Mesendoderm (in vitro differentiated cells): ENCODE data around the gene SPON1.

Experiments used
- DNase-seq: peaks from one replicate; pipeline ENCODE4 v3.0.0; 2013
- H2AK5ac ChIP-seq: 2 replicates; pipeline ENCODE4 v1.6.1; 2013; ENCODE audit warnings: low read length, inconsistent platforms
- H2BK120ac ChIP-seq: 2 replicates; pipeline ENCODE4 v1.6.1; 2013; ENCODE audit warnings: low read depth, mild to moderate bottlenecking, low read length, moderate library complexity, mixed read lengths
- H2BK15ac ChIP-seq: replicated peaks from 2 replicates; pipeline ENCODE4 v1.6.1; 2013; ENCODE audit warnings: low read depth, mild to moderate bottlenecking, moderate library complexity
- H2BK5ac ChIP-seq: 2 replicates; pipeline ENCODE4 v1.6.1; 2013; ENCODE audit warnings: low read length, inconsistent platforms
- H3K18ac ChIP-seq: 2 replicates; pipeline ENCODE4 v1.6.1; 2013; ENCODE audit warnings: mild to moderate bottlenecking, low read length, mixed read lengths
- H3K23ac ChIP-seq: one replicate; pipeline ENCODE4 v1.6.1; 2013; ENCODE audit warnings: low read length
- H3K27ac ChIP-seq: 2 replicates; pipeline ENCODE4 v1.5.1; 2013; ENCODE audit warnings: low read depth, mild to moderate bottlenecking, inconsistent platforms, low read length, moderate library complexity
- H3K27me3 ChIP-seq: 2 replicates; pipeline ENCODE4 v1.6.1; 2013; ENCODE audit warnings: low read length, control low read depth, mild to moderate bottlenecking, inconsistent platforms; ENCODE audit not compliant: insufficient read depth, poor library complexity
- H3K36me3 ChIP-seq: 2 replicates; pipeline ENCODE4 v1.6.1; 2013; ENCODE audit warnings: low read length, inconsistent platforms; ENCODE audit not compliant: control insufficient read depth, insufficient read depth
- H3K4ac ChIP-seq: one replicate; pipeline ENCODE4 v1.6.1; 2013; ENCODE audit warnings: low read depth, mild to moderate bottlenecking, low read length, moderate library complexity
- H3K4me1 ChIP-seq: 2 replicates; pipeline ENCODE4 v1.6.1; 2013; ENCODE audit warnings: low read depth, low read length, inconsistent platforms; ENCODE audit not compliant: control insufficient read depth
- H3K4me2 ChIP-seq: 2 replicates; pipeline ENCODE4 v1.6.1; 2013; ENCODE audit warnings: low read length
- H3K4me3 ChIP-seq: 2 replicates; pipeline ENCODE4 v1.5.1; 2013; ENCODE audit warnings: mild to moderate bottlenecking, low read length
- H3K56ac ChIP-seq: one replicate; pipeline ENCODE4 v1.6.1; 2013; ENCODE audit warnings: low read length
- H3K79me1 ChIP-seq: 2 replicates; pipeline ENCODE4 v1.6.1; 2013; ENCODE audit warnings: low read length, inconsistent platforms
- H3K79me2 ChIP-seq: 2 replicates; pipeline ENCODE4 v1.6.1; 2013; ENCODE audit warnings: mild to moderate bottlenecking, low read length; ENCODE audit not compliant: control insufficient read depth, insufficient read depth
- H3K9ac ChIP-seq: 2 replicates; pipeline ENCODE4 v1.6.1; 2013; ENCODE audit warnings: low read length, inconsistent platforms
- H4K5ac ChIP-seq: one replicate; pipeline ENCODE4 v1.6.1; 2013; ENCODE audit warnings: low read length
- H4K8ac ChIP-seq: one replicate; pipeline ENCODE4 v1.6.1; 2013; ENCODE audit warnings: low read depth, mild to moderate bottlenecking, control low read depth, low read length, moderate library complexity
- WGBS: extraction: QIAGEN DNeasy Blood & Tissue Kit; methylation state at CpG from one replicate; pipeline ENCODE4 v1.1.7; 2013; ENCODE audit warnings: low lambda C conversion rate, missing lambda C conversion rate; ENCODE audit not compliant: insufficient coverage; ENCODE audit errors: extremely low coverage; 5-methylcytosine and 5-hydroxymethylcytosine counted together

SPON1 gene

DNA sequence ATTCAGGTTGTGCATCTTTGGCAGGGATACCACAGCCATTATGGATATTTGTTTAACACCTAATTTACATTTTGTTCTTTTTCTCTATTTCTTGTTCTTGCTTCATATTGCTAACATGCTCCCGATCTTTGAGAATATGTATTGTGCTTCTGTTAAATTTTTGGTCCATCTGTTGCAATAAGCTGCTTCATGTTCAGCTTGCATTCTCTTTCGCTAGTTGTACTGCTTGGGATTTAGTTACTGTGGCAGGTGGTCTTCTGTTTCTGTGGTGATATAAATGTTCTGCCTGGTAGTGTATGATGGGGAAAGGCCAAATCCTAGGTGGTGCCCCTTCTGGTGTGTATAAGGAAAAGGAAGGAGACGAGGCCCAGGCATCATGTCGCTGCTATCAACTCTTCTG is 140.2 kb downstream of the SPON1 start:
- Histone ChIP-seq H3K27ac (no peak overlapping the region), H3K27me3 (no peaks in the 10 kb centered on the region)
- no CpG with 5 or more reads among the region's 4 CpGs for WGBS

DNA sequence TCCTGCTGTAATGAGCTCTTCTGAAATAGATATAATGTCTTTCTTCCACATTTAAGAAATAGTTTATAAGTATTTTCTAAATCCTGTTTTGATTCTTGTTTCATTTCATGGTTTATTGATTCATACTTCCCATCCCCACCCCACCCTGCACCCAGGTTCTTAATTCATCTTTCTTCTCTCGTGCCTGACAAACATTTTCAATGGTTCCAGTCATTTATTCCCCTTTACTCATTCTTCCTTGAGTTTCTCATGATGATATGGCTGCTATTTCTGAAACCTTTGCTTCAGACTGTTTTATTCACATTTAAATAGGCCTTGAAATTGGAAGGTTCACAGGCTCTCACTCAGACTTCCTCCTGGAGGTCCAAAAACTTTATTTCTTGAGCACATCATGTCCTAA is 142.9 kb downstream of the SPON1 start:
- Histone ChIP-seq H3K36me3 (no peaks in the 10 kb centered on the region), H2BK15ac (no peak overlapping the region), H2AK5ac (no peak overlapping the region), H3K4me3 (no peak overlapping the region), H3K18ac (no peak overlapping the region), H2BK120ac (no peak overlapping the region), H3K4ac (no peak overlapping the region), H3K4me1 (no peaks in the 10 kb centered on the region), H4K5ac (no peak overlapping the region), H3K4me2 (no peak overlapping the region), H3K79me1 (no peaks in the 10 kb centered on the region), H3K27ac (no peak overlapping the region), H3K79me2 (no peaks in the 10 kb centered on the region), H2BK5ac (no peak overlapping the region), H3K9ac (no peak overlapping the region), H4K8ac (no peak overlapping the region), H3K23ac (no peak overlapping the region), H3K27me3 (no peaks in the 10 kb centered on the region), H3K56ac (no peak overlapping the region)
- DNase-seq, result no peak
- WGBS, result no CpG with 5 or more reads among the region's 1 CpG

More for the DNA sequence above, 140.2 kb downstream of the SPON1 start:
- no peak overlapping the region for H4K8ac ChIP-seq
- no peak overlapping the region for H4K5ac ChIP-seq
- no peak overlapping the region for H3K4me2 ChIP-seq
- H3K4me1 ChIP-seq, result no peaks in the 10 kb centered on the region
- no peak overlapping the region for H2AK5ac ChIP-seq
- no peak overlapping the region for H2BK120ac ChIP-seq
- H3K23ac ChIP-seq, result no peak overlapping the region
- no peak overlapping the region for H2BK15ac ChIP-seq
- H3K79me1 ChIP-seq, result no peaks in the 10 kb centered on the region
- H3K4me3 ChIP-seq, result no peak overlapping the region
- no peak overlapping the region for H3K4ac ChIP-seq
- no peak for DNase-seq
- no peak overlapping the region for H3K9ac ChIP-seq
- H3K18ac ChIP-seq, result no peak overlapping the region
- no peaks in the 10 kb centered on the region for H3K36me3 ChIP-seq
- no peak overlapping the region for H3K56ac ChIP-seq
- H3K79me2 ChIP-seq, result no peaks in the 10 kb centered on the region
- no peak overlapping the region for H2BK5ac ChIP-seq

DNA sequence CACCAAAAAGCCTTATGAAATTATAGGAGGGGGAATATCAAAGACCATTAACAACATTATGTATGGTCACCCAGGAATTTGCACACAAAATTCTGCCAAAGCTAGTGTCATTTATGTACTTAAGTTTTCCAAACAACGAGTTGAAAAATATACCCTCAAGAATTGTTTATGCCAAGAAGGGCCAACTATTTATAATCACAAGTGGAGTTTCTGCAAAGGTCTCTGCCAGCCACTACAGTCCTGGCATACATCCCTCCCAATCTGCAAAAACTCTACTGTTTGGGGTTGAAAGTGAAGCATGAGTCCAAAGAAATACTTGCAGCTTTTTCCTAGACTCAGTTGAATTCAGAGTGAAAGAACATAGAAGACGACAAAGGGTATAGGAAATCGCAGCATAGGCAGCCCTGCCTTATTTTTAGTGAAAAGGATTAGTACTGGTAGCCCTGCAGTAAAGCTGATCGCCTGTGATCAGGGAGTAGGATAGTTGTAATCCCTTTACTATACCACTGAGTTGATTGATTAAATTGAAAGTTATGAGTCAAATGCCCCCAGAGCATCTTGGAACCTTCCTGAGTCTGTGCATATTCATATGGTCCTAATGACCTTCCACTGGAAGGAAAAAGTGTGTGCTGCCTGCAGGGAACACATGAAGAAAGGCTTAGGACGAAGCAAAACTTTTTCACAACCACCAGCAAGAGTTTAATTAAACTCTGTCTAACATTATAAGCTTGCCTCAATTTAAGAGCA is 144.0 kb downstream of the SPON1 start:
- no peaks in the 10 kb centered on the region for H3K79me1 ChIP-seq
- no peak overlapping the region for H3K4ac ChIP-seq
- H3K9ac ChIP-seq, result no peak overlapping the region
- no peak overlapping the region for H3K4me2 ChIP-seq
- H2BK15ac ChIP-seq, result no peak overlapping the region
- H3K79me2 ChIP-seq, result no peaks in the 10 kb centered on the region
- no peak overlapping the region for H2BK120ac ChIP-seq
- H4K5ac ChIP-seq, result no peak overlapping the region
- H3K27me3 ChIP-seq, result no peaks in the 10 kb centered on the region
- H3K4me3 ChIP-seq, result no peak overlapping the region
- WGBS, result no CpG with 5 or more reads among the region's 5 CpGs
- H3K4me1 ChIP-seq, result no peaks in the 10 kb centered on the region
- H3K36me3 ChIP-seq, result no peaks in the 10 kb centered on the region
- no peak for DNase-seq
- H3K18ac ChIP-seq, result no peak overlapping the region
- no peak overlapping the region for H3K56ac ChIP-seq
- H2BK5ac ChIP-seq, result no peak overlapping the region
- H3K27ac ChIP-seq, result no peak overlapping the region
- H4K8ac ChIP-seq, result no peak overlapping the region
- no peak overlapping the region for H2AK5ac ChIP-seq
- H3K23ac ChIP-seq, result no peak overlapping the region

DNA sequence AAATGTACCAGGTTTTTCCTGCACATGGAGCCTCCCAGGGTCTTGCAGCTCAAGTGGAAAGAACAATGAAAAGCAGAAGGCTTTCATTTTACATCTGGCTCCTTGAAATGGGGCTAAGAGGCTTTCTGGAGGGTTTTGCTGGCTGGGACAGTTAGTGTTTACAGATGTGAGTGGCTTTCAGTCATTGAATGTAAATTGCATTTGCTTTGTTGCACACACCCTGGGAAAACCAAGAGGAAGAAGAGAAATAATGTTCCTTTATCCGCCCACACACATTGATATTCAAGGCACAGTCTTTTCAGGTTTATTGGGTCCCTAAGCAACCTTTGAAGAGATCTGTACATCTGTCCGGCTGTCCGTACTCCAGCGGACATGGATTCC is 144.5 kb downstream of the SPON1 start:
- H3K18ac ChIP-seq, result no peak overlapping the region
- no peak overlapping the region for H3K4me3 ChIP-seq
- H3K23ac ChIP-seq, result no peak overlapping the region
- DNase-seq, result no peak
- H3K56ac ChIP-seq, result no peak overlapping the region
- H4K8ac ChIP-seq, result no peak overlapping the region
- H2BK120ac ChIP-seq, result no peak overlapping the region
- H3K27me3 ChIP-seq, result no peaks in the 10 kb centered on the region
- H3K27ac ChIP-seq, result no peak overlapping the region
- no peaks in the 10 kb centered on the region for H3K36me3 ChIP-seq
- H3K79me1 ChIP-seq, result no peaks in the 10 kb centered on the region
- H3K4ac ChIP-seq, result no peak overlapping the region
- H4K5ac ChIP-seq, result no peak overlapping the region
- no peak overlapping the region for H3K4me2 ChIP-seq
- H3K79me2 ChIP-seq, result no peaks in the 10 kb centered on the region
- H2BK5ac ChIP-seq, result no peak overlapping the region
- H3K9ac ChIP-seq, result no peak overlapping the region
- WGBS, result no CpG with 5 or more reads among the region's 4 CpGs
- H2BK15ac ChIP-seq, result no peak overlapping the region
- H3K4me1 ChIP-seq, result no peaks in the 10 kb centered on the region
- no peak overlapping the region for H2AK5ac ChIP-seq

DNA sequence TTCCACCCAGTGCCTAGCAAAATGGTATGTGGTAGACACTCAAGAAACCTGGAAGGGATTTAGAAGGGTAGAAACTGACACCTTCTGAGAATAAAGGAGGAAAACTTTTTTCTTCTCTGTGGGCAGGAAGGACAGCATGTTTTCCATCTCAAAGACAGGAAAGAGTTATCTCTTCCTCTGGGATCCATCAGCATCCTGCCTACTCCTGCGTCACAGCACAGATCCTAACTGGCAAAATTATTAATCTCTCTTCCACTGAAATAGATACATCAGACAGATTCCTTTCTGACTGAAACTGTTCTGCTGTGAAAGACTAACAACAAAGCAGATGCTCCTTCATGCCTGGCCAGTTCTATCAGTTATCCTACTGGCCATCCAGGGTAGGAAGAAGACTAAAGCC is 147.2 kb downstream of the SPON1 start:
- Histone ChIP-seq H3K27me3 (no peaks in the 10 kb centered on the region), H3K79me2 (no peaks in the 10 kb centered on the region), H3K23ac (no peak overlapping the region), H3K79me1 (no peaks in the 10 kb centered on the region), H3K27ac (no peak overlapping the region), H3K4me1 (no peaks in the 10 kb centered on the region), H2BK5ac (no peak overlapping the region), H3K4me3 (no peak overlapping the region), H2BK120ac (no peak overlapping the region), H2BK15ac (no peak overlapping the region), H3K56ac (no peak overlapping the region), H3K18ac (no peak overlapping the region), H3K4me2 (no peak overlapping the region), H3K9ac (no peak overlapping the region), H4K8ac (no peak overlapping the region), H2AK5ac (no peak overlapping the region), H4K5ac (no peak overlapping the region), H3K4ac (no peak overlapping the region), H3K36me3 (no peaks in the 10 kb centered on the region)
- no peak for DNase-seq
- WGBS, result no CpG with 5 or more reads among the region's 1 CpG

DNA sequence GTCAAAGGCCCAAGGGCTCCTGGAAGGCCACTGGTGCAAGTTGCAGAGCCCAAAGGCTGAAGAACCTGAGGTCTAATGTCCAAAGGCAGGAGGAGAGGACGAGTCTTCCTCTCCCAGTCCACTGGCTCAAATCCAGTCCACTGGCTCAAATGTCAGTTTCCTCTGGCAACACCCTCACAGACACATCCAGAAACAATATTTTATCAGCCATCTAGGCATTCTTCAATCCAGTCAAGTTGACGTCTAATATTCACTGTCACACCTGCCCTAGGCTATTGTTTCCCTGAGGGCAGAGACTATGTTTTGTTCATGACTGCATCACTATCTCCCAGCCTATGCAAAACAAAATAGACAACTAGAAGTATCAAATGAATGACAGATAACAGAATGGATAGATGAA is 148.1 kb downstream of the SPON1 start:
- Histone ChIP-seq H2BK120ac (no peak overlapping the region), H3K18ac (no peak overlapping the region), H3K27ac (no peak overlapping the region), H3K4ac (no peak overlapping the region), H3K4me2 (no peak overlapping the region), H2BK15ac (no peak overlapping the region), H2AK5ac (no peak overlapping the region), H3K79me2 (no peaks in the 10 kb centered on the region), H3K27me3 (no peaks in the 10 kb centered on the region), H3K4me3 (no peak overlapping the region), H3K79me1 (no peaks in the 10 kb centered on the region), H4K5ac (no peak overlapping the region), H3K4me1 (no peaks in the 10 kb centered on the region), H3K23ac (no peak overlapping the region), H3K9ac (no peak overlapping the region), H3K56ac (no peak overlapping the region), H4K8ac (no peak overlapping the region), H3K36me3 (no peaks in the 10 kb centered on the region), H2BK5ac (no peak overlapping the region)
- DNase-seq, result no peak
- WGBS, result no CpG with 5 or more reads among the region's 2 CpGs
